22Rv1 (cell line): ENCODE measurements around the gene CPN2.

Experiments used
- ZFX ChIP-seq: fragments of 450-650 bp; IDR thresholded peaks from 2 replicates; pipeline ENCODE4 v1.6.1; 2017; ENCODE audit warnings: antibody characterized with exemption, borderline replicate concordance
- TF ChIP-seq, protein P1 (sequence below): fragments of 450-650 bp; IDR thresholded peaks from 2 replicates; pipeline ENCODE4 v1.5.1; 2017; ENCODE audit warnings: mild to moderate bottlenecking

DNA sequence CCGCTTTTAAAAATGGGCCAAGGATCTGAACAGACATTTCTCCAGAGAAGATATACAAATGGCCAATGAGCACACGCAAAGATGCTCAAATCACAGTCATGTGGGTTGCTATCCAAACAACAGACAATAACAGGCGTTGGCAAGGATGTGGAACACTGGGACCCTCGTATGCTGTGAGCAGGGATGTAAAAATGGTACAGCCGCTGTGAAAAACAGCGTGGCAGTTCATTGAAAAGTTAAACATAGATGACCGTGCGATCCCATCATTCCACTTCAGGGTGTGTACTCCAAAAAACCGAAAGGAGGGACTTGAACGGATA, 25.1 kb upstream of the CPN2 start:
- TF ChIP-seq, protein P1, sequence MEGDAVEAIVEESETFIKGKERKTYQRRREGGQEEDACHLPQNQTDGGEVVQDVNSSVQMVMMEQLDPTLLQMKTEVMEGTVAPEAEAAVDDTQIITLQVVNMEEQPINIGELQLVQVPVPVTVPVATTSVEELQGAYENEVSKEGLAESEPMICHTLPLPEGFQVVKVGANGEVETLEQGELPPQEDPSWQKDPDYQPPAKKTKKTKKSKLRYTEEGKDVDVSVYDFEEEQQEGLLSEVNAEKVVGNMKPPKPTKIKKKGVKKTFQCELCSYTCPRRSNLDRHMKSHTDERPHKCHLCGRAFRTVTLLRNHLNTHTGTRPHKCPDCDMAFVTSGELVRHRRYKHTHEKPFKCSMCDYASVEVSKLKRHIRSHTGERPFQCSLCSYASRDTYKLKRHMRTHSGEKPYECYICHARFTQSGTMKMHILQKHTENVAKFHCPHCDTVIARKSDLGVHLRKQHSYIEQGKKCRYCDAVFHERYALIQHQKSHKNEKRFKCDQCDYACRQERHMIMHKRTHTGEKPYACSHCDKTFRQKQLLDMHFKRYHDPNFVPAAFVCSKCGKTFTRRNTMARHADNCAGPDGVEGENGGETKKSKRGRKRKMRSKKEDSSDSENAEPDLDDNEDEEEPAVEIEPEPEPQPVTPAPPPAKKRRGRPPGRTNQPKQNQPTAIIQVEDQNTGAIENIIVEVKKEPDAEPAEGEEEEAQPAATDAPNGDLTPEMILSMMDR = no peak
- TF ChIP-seq ZFX = no peak
